T-cell (primary cell): ENCODE measurements around the gene PPA2. TPM values are rescaled to one million over a fixed set of nuclear protein-coding genes. Genes with fewer than 3 reads are reported as not detected.

Experiments used
- ATAC-seq, 4 experiments: fragments of 200-7000 bp in 3 of 4; fragments of 150-1000 bp in 1 of 4; cut with Tn5 transposase; replicated peaks in 1 of 4; 1 replicate in 3 of 4; 2 replicates in 1 of 4; pipeline ENCODE4 v1.10.0; 2021; ENCODE audit warnings: moderate library complexity in 3 of 4, mild to moderate bottlenecking in 2 of 4, moderate number of reproducible peaks in 1 of 4
- CTCF ChIA-PET, 2 donors: fragments of 300-600 bp; sonication (Branson Sonifier 250); formaldehyde crosslinking; loops; one replicate each; lab custom pipeline; 2022; ENCODE audit warnings: antibody characterized with exemption in 2 of 2; lab: Charles Lee
- POLR2A ChIA-PET, 2 donors: fragments of 300-600 bp; sonication (Branson Sonifier 250); formaldehyde crosslinking; loops; one replicate each; lab custom pipeline; 2022; ENCODE audit warnings: antibody characterized with exemption in 2 of 2; lab: Charles Lee
- DNase-seq, 35 experiments: peaks; one replicate each; pipeline versions ENCODE4 v3.0.0 to v3.0.0-alpha.2; 2013 to 2023
- H3K27ac ChIP-seq: one replicate; pipeline ENCODE4 v1.5.1; 2013; ENCODE audit warnings: low read length
- H3K27me3 ChIP-seq, 2 experiments: replicated peaks in 1 of 2; 1 replicate in 1 of 2; 2 replicates in 1 of 2; pipeline versions ENCODE4 v1.6.1 to v1.7.0; 2013; ENCODE audit warnings: low read length in 1 of 2, mixed read lengths in 1 of 2; ENCODE audit not compliant: control insufficient read depth in 2 of 2, insufficient read depth in 2 of 2; ENCODE audit errors: extremely low read depth in 1 of 2
- H3K36me3 ChIP-seq, 2 donors: 1 replicate in 1 of 2; 2 replicates in 1 of 2; pipeline versions ENCODE4 v1.6.1 to v1.7.0; 2013; ENCODE audit warnings: low read length in 1 of 2; ENCODE audit not compliant: control insufficient read depth in 2 of 2, insufficient read depth in 1 of 2; ENCODE audit errors: extremely low read depth in 1 of 2
- H3K4me1 ChIP-seq, 2 experiments: 1 replicate in 1 of 2; 2 replicates in 1 of 2; pipeline versions ENCODE4 v1.6.1 to v1.7.0; 2013; ENCODE audit warnings: low read length in 2 of 2, mixed read lengths in 1 of 2; ENCODE audit not compliant: insufficient read depth in 2 of 2, control insufficient read depth in 1 of 2; ENCODE audit errors: extremely low read depth in 1 of 2
- H3K4me3 ChIP-seq, 2 donors: 1 replicate in 1 of 2; 2 replicates in 1 of 2; pipeline versions ENCODE4 v1.5.1 to v1.7.0; 2013; ENCODE audit warnings: mild to moderate bottlenecking in 2 of 2, low read length in 1 of 2, moderate library complexity in 1 of 2; ENCODE audit not compliant: control insufficient read depth in 1 of 2; ENCODE audit errors: extremely low read depth in 1 of 2
- H3K9me3 ChIP-seq: 2 replicates; pipeline ENCODE4 v1.7.0; 2013
- H3K27ac Mint-ChIP-seq, 2 donors: one replicate each; pipeline ENCODE4 v1.8.0; 2020 to 2021; ENCODE audit warnings: mild to moderate bottlenecking in 2 of 2, mixed read lengths in 2 of 2
- H3K27me3 Mint-ChIP-seq, 2 donors: one replicate each; pipeline ENCODE4 v1.8.0; 2021 to 2022; ENCODE audit warnings: mixed read lengths in 2 of 2
- H3K36me3 Mint-ChIP-seq: one replicate; pipeline ENCODE4 v1.8.0; 2021; ENCODE audit warnings: mixed read lengths
- H3K4me1 Mint-ChIP-seq, 3 donors: one replicate each; pipeline ENCODE4 v1.8.0; 2020 to 2022; ENCODE audit warnings: mixed read lengths in 3 of 3, mild to moderate bottlenecking in 1 of 3
- H3K4me3 Mint-ChIP-seq, 3 donors: one replicate each; pipeline ENCODE4 v1.8.0; 2020 to 2022; ENCODE audit warnings: mild to moderate bottlenecking in 3 of 3, mixed read lengths in 3 of 3, moderate library complexity in 3 of 3
- H3K9me3 Mint-ChIP-seq, 3 donors: one replicate each; pipeline ENCODE4 v1.8.0; 2020 to 2022; ENCODE audit warnings: mixed read lengths in 3 of 3
- WGBS: methylation state at CpG from one replicate; pipeline ENCODE4 v1.1.5; 2013; ENCODE audit warnings: missing lambda C conversion rate; ENCODE audit not compliant: insufficient coverage; 5-methylcytosine and 5-hydroxymethylcytosine counted together
- total RNA-seq, 35 experiments: library from RNA in 6 of 35; stranded (reverse) in 6 of 35; fragments of 120-200 nt in 1 of 35; gene quantifications; one replicate each; pipeline versions ENCODE4 v1.2.1 to v1.2.4 and lab custom pipeline; 2013 to 2026

The PPA2 gene
- total RNA-seq, 5 donors from 2014 or later (not counting 1 experiment from before 2014, with no cell fraction given), result 43.0 to 56.4 (median 52.6) TPM

DNA sequence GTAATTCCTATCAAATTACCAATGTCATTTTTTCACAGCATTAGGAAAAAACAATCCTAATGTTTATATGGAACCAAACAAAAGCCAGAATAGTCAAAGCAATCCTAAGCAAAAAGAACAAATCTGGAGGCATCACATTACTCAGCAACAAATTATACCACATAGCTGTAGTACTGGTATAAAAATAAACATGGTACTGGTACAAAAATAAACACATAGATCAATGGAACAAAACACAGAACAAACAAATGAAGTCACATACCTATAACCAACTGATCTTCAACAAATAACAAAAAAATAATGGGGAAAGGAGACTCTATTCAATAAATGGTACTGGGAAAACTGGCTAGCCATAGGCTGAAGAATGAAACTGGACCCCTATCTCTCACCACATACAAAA is 37.4 kb downstream of the PPA2 start:
- H3K9me3 Mint-ChIP-seq, result peaks cover 11 to 24% (median 15%) of the 10 kb centered on the region in 3 donors
- H3K27me3 Mint-ChIP-seq, result no peaks in the 10 kb centered on the region
- ChIA-PET CTCF (no interaction called here), POLR2A (interaction anchor here in 1 of 2 donors (0.6 kb wide), 1 partner anchor 20 kb away, joined by 3 read pairs; no protein-coding TSS in a partner anchor)
- no peak overlapping the region for H3K4me3 Mint-ChIP-seq
- peaks cover 2% of the 10 kb centered on the region for H3K9me3 ChIP-seq
- peaks cover 0 to 45% of the 10 kb centered on the region in 2 donors for H3K36me3 ChIP-seq
- H3K27ac ChIP-seq, result no peak overlapping the region
- no peak overlapping the region for H3K27ac Mint-ChIP-seq
- H3K27me3 ChIP-seq, result no peaks in the 10 kb centered on the region
- H3K36me3 Mint-ChIP-seq, result peaks cover 75% of the 10 kb centered on the region
- ATAC-seq, result no peak
- no peak for DNase-seq
- no peak overlapping the region for H3K4me3 ChIP-seq
- no peaks in the 10 kb centered on the region for H3K4me1 ChIP-seq
- no peaks in the 10 kb centered on the region for H3K4me1 Mint-ChIP-seq

DNA sequence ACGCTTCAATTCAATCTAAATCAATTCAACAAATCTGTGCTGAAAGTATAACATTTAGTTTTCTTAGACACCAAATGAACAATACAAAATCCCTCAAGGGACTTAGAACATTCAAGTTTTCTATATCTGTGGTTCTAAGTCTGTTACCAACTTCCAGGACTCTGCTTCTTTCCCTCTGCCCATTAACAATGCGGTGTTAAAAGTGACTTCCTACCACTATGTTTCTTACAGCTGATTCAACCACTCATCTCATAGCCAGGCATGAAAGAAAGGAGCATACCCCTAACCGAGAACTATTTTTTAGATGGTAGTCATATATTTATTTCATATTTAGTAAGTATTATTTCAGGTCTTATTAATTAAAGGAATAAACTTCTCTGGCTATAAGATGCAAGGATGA is 38.9 kb downstream of the PPA2 start:
- Histone ChIP-seq H3K27ac (no peak overlapping the region), H3K9me3 (peaks cover 2% of the 10 kb centered on the region), H3K36me3 (peaks cover 0 to 46% of the 10 kb centered on the region in 2 donors), H3K4me1 (no peaks in the 10 kb centered on the region), H3K4me3 (no peak overlapping the region), H3K27me3 (no peaks in the 10 kb centered on the region)
- Mint-ChIP-seq H3K27ac (no peak overlapping the region), H3K27me3 (no peaks in the 10 kb centered on the region), H3K4me1 (no peaks in the 10 kb centered on the region), H3K4me3 (no peak overlapping the region), H3K9me3 (peaks cover 11 to 24% (median 15%) of the 10 kb centered on the region in 3 donors), H3K36me3 (peaks cover 77% of the 10 kb centered on the region)
- CTCF ChIA-PET, result no interaction called here
- ATAC-seq (no peak), DNase-seq (no peak)
- POLR2A ChIA-PET, result no interaction called here
- WGBS, result no CpG with 5 or more reads among the region's 3 CpGs

DNA sequence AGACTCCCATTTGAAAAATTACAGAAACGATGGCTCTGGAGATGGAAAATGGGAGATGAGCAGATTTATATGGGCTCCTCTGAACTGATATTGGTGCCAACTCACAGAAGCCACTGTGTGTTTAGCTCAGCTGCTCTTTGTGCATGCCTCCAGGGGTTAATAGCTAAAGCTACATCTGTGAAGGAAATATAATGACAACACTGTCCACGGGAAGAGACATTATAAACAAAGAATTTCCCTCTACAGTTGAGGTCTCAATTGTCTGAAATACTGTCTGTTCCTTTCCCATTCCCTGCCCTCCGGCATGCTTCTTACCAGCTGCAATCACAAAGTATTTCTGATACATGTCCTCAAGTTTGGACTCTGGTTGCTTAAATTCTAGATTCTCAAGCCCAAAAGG is 40.4 kb downstream of the PPA2 start:
- WGBS, result no CpG with 5 or more reads among the region's 3 CpGs
- CTCF ChIA-PET, result no interaction called here

DNA sequence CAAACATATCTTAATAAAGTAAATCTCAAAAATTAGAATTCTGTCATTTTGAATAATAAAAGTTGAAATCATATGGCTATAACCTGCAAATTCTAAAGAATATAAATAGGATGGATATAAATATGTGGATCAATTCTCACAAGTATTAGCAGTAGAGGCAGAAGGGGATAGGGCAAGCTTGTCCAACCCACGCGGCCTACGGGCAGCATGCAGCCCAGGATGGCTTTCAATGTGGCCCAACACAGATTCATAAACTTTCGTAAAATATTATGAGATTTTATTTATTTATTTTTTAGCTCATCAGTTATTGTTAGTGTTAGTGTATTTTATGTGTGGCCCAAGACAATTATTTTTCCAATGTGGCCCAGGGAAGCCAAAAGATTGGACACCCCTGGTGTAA is 41.4 kb downstream of the PPA2 start:
- H3K27me3 Mint-ChIP-seq, result no peaks in the 10 kb centered on the region
- no peak overlapping the region for H3K4me3 ChIP-seq
- no peaks in the 10 kb centered on the region for H3K27me3 ChIP-seq
- H3K27ac ChIP-seq, result no peak overlapping the region
- peaks cover 0 to 9% (median 3%) of the 10 kb centered on the region in 3 donors for H3K4me1 Mint-ChIP-seq
- POLR2A ChIA-PET, result no interaction called here
- no peaks in the 10 kb centered on the region for H3K4me1 ChIP-seq
- H3K36me3 ChIP-seq, result peaks cover 0 to 37% of the 10 kb centered on the region in 2 donors
- H3K27ac Mint-ChIP-seq, result no peak overlapping the region
- no peak overlapping the region for H3K4me3 Mint-ChIP-seq
- no CpG with 5 or more reads among the region's 4 CpGs for WGBS
- ATAC-seq, result no peak
- H3K9me3 Mint-ChIP-seq, result peaks cover 11 to 26% (median 15%) of the 10 kb centered on the region in 3 donors
- no peak for DNase-seq
- CTCF ChIA-PET, result no interaction called here
- H3K36me3 Mint-ChIP-seq, result peaks cover 78% of the 10 kb centered on the region
- peaks cover 2% of the 10 kb centered on the region for H3K9me3 ChIP-seq

More for the DNA sequence above, 40.4 kb downstream of the PPA2 start:
- Histone ChIP-seq H3K36me3 (peaks cover 0 to 44% of the 10 kb centered on the region in 2 donors), H3K4me1 (no peaks in the 10 kb centered on the region), H3K27ac (no peak overlapping the region), H3K9me3 (peaks cover 2% of the 10 kb centered on the region), H3K4me3 (no peak overlapping the region), H3K27me3 (no peaks in the 10 kb centered on the region)
- DNase-seq (no peak), ATAC-seq (no peak)
- no peak overlapping the region for H3K27ac Mint-ChIP-seq
- H3K9me3 Mint-ChIP-seq, result peaks cover 11 to 24% (median 15%) of the 10 kb centered on the region in 3 donors
- no peak overlapping the region for H3K4me3 Mint-ChIP-seq
- no peaks in the 10 kb centered on the region for H3K27me3 Mint-ChIP-seq
- POLR2A ChIA-PET, result no interaction called here
- peaks cover 76% of the 10 kb centered on the region for H3K36me3 Mint-ChIP-seq
- no peaks in the 10 kb centered on the region for H3K4me1 Mint-ChIP-seq

DNA sequence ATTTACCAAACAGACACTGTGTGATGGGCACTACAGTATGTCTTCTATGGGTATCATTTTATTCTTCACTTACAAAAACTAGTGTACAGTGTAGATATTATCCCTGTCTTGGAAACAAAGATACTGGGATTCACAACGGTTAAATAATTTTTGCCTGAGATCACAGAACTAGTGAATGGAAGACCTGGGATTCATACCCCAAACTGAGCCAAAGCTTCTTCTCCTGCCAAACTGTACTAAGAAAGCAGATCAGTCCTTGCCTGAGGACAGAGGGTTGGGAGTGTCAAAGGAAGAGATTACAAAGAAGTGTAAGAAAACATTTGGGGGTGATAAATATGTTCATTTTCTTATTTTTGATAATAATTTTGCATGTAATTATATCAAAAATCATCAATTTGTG is 43.1 kb downstream of the PPA2 start:
- CTCF ChIA-PET, result interaction anchor here in 1 of 2 donors (0.6 kb wide), 1 partner anchor 51 kb away, joined by 3 read pairs; no protein-coding TSS in a partner anchor
- peaks cover 78% of the 10 kb centered on the region for H3K36me3 Mint-ChIP-seq
- H3K27me3 Mint-ChIP-seq, result no peaks in the 10 kb centered on the region
- peaks cover 0 to 9% (median 5%) of the 10 kb centered on the region in 3 donors for H3K4me1 Mint-ChIP-seq
- no peak overlapping the region for H3K4me3 ChIP-seq
- H3K27me3 ChIP-seq, result no peaks in the 10 kb centered on the region
- H3K36me3 ChIP-seq, result peaks cover 3 to 24% of the 10 kb centered on the region in 2 donors
- H3K4me3 Mint-ChIP-seq, result no peak overlapping the region
- ATAC-seq (no peak), DNase-seq (no peak)
- POLR2A ChIA-PET, result interaction anchor here in 1 of 2 donors (0.6 kb wide), 2 partner anchors 43 to 186 kb away, joined by 3 read pairs; no protein-coding TSS in a partner anchor
- peaks cover 5 to 12% (median 7%) of the 10 kb centered on the region in 3 donors for H3K9me3 Mint-ChIP-seq
- H3K27ac Mint-ChIP-seq, result no peak overlapping the region
- H3K9me3 ChIP-seq, result no peaks in the 10 kb centered on the region
- no peak overlapping the region for H3K27ac ChIP-seq
- H3K4me1 ChIP-seq, result peaks cover 0 to 6% of the 10 kb centered on the region in 2 experiments
- no CpG with 5 or more reads among the region's 1 CpG for whole genome bisulfite sequencing

DNA sequence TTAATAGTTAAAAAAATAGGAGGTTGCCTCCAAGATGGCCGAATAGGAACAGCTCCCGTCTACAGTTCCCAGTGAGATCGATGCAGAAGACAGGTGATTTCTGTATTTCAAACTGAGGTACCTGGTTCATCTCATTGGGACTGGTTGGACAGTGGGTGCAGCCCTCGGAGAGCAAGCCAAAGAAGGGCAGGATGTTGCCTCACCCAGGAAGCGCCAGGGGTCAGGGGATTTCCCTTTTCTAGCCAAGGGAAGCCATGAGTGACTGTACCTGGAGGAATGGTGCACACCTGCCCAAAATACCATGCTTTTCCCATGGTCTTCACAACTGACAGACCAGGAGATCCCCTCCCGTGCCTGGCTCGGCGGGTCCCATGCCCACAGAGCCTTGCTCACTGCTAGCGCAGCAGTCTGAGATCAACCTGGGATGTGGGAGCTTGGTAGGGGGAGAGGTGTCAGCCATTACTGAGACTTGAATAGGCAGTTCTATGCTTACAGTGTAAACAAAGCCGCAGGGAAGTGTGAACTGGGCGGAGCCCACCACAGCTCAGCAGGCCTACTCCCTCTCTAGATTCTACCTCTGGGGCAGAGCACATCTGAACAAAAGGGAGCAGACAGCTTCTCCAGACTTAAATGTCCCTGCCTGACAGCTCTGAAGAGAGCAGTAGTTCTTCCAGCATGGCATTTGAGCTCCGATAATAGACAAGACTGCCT is 47.5 kb downstream of the PPA2 start:
- ATAC-seq (no peak), DNase-seq (peak in 5 of 35 experiments; percentile 3 to 18 (median 11))
- peaks cover 68% of the 10 kb centered on the region for H3K36me3 Mint-ChIP-seq
- peaks cover 5 to 11% (median 9%) of the 10 kb centered on the region in 3 donors for H3K4me1 Mint-ChIP-seq
- CTCF ChIA-PET, result interaction anchor here (0.6 kb wide), 2 partner anchors 47 to 1617 kb away, joined by 3 to 4 read pairs; partner anchors contain the start of gene PPA2 (in 1 of the 2)
- peaks cover 0 to 5% (median 3%) of the 10 kb centered on the region in 3 donors for H3K9me3 Mint-ChIP-seq
- H3K27ac ChIP-seq, result no peak overlapping the region
- no peak overlapping the region for H3K27ac Mint-ChIP-seq
- peaks cover 0 to 6% of the 10 kb centered on the region in 2 experiments for H3K4me1 ChIP-seq
- peaks cover 2% of the 10 kb centered on the region for H3K9me3 ChIP-seq
- POLR2A ChIA-PET, result no interaction called here
- peaks cover 3 to 13% of the 10 kb centered on the region in 2 donors for H3K36me3 ChIP-seq
- no peaks in the 10 kb centered on the region for H3K27me3 Mint-ChIP-seq
- no peaks in the 10 kb centered on the region for H3K27me3 ChIP-seq
- H3K4me3 Mint-ChIP-seq, result no peak overlapping the region
- no peak overlapping the region for H3K4me3 ChIP-seq
- WGBS, result 91% methylated on average over 8 of the region's 12 CpGs
